ENCODE data around the gene DUSP3. TPM values are rescaled to one million over a fixed set of nuclear protein-coding genes. Genes with fewer than 3 reads are reported as not detected.

Gene DUSP3
- total and polyA plus RNA-seq, 7 donors, result 32.3 to 140 (median 70.4) TPM

GRCh38 chr17:43722269-43722619, 56.5 kb downstream of the DUSP3 start:
- WGBS, 2 donors, result 95 to 100% methylated on average over 3 of the region's 3 CpGs
- no peaks in the 10 kb centered on the region for H3K4me1 ChIP-seq
- H3K9me3 ChIP-seq, result no peaks in the 10 kb centered on the region
- no peaks in the 10 kb centered on the region for H3K27me3 ChIP-seq
- no peak for DNase-seq
- intact Hi-C loops (cut with DNase I), result no loop called here
- no peaks in the 10 kb centered on the region for H3K36me3 ChIP-seq
- no peak overlapping the region for H3K4me3 ChIP-seq
- no peak overlapping the region for H3K27ac ChIP-seq
- TF ChIP-seq EP300 (IDR thresholded peaks at IDR 0.05), result no peak
- no peak for TF ChIP-seq POLR2A (IDR thresholded peaks at IDR 0.05)
- TF ChIP-seq, protein P1, sequence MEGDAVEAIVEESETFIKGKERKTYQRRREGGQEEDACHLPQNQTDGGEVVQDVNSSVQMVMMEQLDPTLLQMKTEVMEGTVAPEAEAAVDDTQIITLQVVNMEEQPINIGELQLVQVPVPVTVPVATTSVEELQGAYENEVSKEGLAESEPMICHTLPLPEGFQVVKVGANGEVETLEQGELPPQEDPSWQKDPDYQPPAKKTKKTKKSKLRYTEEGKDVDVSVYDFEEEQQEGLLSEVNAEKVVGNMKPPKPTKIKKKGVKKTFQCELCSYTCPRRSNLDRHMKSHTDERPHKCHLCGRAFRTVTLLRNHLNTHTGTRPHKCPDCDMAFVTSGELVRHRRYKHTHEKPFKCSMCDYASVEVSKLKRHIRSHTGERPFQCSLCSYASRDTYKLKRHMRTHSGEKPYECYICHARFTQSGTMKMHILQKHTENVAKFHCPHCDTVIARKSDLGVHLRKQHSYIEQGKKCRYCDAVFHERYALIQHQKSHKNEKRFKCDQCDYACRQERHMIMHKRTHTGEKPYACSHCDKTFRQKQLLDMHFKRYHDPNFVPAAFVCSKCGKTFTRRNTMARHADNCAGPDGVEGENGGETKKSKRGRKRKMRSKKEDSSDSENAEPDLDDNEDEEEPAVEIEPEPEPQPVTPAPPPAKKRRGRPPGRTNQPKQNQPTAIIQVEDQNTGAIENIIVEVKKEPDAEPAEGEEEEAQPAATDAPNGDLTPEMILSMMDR (IDR thresholded peaks at IDR 0.05), result no peak
- no peak for TF ChIP-seq POLR2AphosphoS5 (IDR thresholded peaks at IDR 0.05)

DNA sequence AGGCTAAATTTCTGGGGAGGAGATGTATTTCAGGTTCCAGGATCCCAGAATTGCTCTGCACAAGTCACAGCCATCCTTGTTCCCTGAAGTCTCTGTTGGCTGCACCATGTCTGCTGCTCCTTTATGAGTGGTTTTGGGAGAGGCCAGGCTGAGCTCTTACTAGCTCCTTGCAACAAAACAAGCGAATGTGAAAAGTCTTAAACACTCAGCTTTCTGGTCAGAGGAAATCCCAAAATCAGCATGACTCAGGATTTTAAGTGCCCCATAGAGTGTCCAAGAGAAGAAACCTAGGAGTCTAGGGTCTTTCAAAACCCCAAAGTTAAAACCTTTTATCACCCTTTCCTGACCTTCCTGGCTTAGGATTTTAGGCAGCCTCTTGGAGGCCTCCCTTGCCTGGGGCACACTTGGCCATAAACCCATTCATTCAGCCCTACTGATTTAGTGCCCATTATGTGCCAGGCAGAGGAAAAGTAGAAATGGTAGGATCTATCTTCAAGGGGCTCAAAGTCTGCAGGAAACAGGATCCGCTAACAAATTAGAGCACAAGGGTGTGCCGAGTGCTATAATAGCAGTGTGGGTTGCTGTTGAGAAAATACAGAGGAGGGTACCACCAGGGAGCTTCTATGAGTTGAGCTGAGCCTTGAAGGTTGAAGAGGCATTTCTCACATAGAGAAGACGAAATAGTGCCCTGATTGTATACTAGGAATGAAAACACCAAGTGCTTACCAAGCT, 57.1 kb downstream of the DUSP3 start:
- no peaks in the 10 kb centered on the region for H3K27me3 ChIP-seq
- intact Hi-C loops (cut with DNase I), result no loop called here
- WGBS, 2 donors, result 92% methylated on average over 4 of the region's 4 CpGs
- no peaks in the 10 kb centered on the region for H3K36me3 ChIP-seq
- H3K4me3 ChIP-seq, result no peak overlapping the region
- no peaks in the 10 kb centered on the region for H3K4me1 ChIP-seq
- TF ChIP-seq EP300 (IDR thresholded peaks at IDR 0.05) (no peak), POLR2AphosphoS5 (IDR thresholded peaks at IDR 0.05) (no peak), POLR2A (IDR thresholded peaks at IDR 0.05) (no peak)
- TF ChIP-seq, protein P1 (IDR thresholded peaks at IDR 0.05), result no peak
- peak overlapping the region in 1 of 4 donors; percentile 96 for H3K27ac ChIP-seq
- no peaks in the 10 kb centered on the region for H3K9me3 ChIP-seq
- no peak for DNase-seq

DNA sequence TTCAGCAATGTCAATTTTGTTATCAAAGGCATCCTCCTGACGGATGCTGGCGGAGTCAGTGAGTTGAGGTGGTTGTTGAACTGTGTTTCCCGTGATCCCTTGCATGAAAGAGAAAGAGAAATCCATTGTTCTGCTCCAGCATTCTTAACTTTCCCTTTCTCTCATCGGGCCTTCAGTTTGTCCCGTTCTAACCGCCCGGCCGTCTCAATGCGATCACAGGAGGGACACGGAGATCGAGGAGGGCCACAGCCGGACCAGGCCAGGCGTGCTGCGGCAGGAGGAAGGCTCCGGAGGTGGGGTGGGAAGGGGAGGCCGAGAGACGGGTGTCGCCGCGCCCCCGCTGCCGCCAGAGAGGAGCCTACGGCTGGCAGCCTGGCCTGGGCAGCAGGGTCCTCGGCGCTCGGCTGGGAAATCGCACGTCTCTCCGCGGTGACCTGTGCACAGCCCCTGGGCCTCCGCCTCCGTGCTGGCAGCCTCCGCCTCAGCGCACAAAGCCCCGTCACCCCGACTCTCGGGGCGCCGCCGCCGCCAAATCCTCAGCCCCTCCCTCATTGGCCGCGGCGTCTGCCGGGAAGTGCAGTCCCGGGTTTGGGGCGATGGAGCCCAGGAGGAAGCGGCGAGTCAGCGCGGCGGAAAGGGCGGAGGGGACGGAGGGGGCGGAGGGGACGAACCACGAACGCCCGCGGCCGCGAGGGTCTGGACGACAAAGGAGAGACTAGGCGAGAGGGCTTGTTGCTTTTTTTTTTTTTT, 58.3 kb downstream of the DUSP3 start:
- DNase-seq, result peak; percentile 89
- H3K4me1 ChIP-seq, result no peaks in the 10 kb centered on the region
- H3K27ac ChIP-seq, result peak overlapping the region; percentile 96 to 97 (median 97)
- H3K36me3 ChIP-seq, result no peaks in the 10 kb centered on the region
- H3K9me3 ChIP-seq, result no peaks in the 10 kb centered on the region
- TF ChIP-seq POLR2A (IDR thresholded peaks at IDR 0.05) (peak in 1 of 2 donors; percentile 69), POLR2AphosphoS5 (IDR thresholded peaks at IDR 0.05) (peak; percentile 48 to 91 (median 80)), EP300 (IDR thresholded peaks at IDR 0.05) (no peak)
- TF ChIP-seq, protein P1 (IDR thresholded peaks at IDR 0.05), result no peak
- H3K27me3 ChIP-seq, result no peaks in the 10 kb centered on the region
- H3K4me3 ChIP-seq, result peak overlapping the region; percentile 68 to 90 (median 72)
- intact Hi-C loops (cut with DNase I), result no loop called here
- WGBS, 2 donors, result 1% methylated on average over 64 of the region's 64 CpGs

GRCh38 chr17:43719578-43719977, 59.2 kb downstream of the DUSP3 start:
- Histone ChIP-seq H3K4me1 (no peaks in the 10 kb centered on the region), H3K27ac (peak overlapping the region in 3 of 4 donors; percentile 96 to 97 (median 97)), H3K4me3 (no peak overlapping the region), H3K36me3 (no peaks in the 10 kb centered on the region), H3K27me3 (peaks cover 0 to under 1% (median 0%) of the 10 kb centered on the region in 3 donors), H3K9me3 (no peaks in the 10 kb centered on the region)
- TF ChIP-seq POLR2A (IDR thresholded peaks at IDR 0.05), result no peak
- TF ChIP-seq, protein P1 (IDR thresholded peaks at IDR 0.05), result no peak
- TF ChIP-seq EP300 (IDR thresholded peaks at IDR 0.05), result no peak
- TF ChIP-seq POLR2AphosphoS5 (IDR thresholded peaks at IDR 0.05), result no peak
- DNase-seq, result no peak
- intact Hi-C loops (cut with DNase I), result no loop called here
- WGBS, 2 donors, result 75 to 89% methylated on average over 3 of the region's 3 CpGs

Measured in sigmoid colon (tissue), 7 donors.